BJ (cell line): ENCODE measurements around the gene ZDHHC13. TPM values are rescaled to one million over a fixed set of nuclear protein-coding genes. Genes with fewer than 3 reads are reported as not detected.

ENCODE experiments used
- CTCF ChIA-PET: fragments of 350-600 bp; formaldehyde crosslinking; extraction: SDS; loops from one replicate; lab custom pipeline; 2021; ENCODE audit warnings: antibody characterized with exemption, inconsistent platforms; lab: Yijun Ruan, JAX
- POLR2A ChIA-PET: fragments of 300-600 bp; sonication (Branson Sonifier 250); formaldehyde crosslinking; extraction: SDS; loops from one replicate; lab custom pipeline; 2021; ENCODE audit warnings: antibody characterized with exemption; lab: Charles Lee
- DNase-seq: peaks from one replicate; pipeline ENCODE4 v3.0.0-alpha.2; 2011; ENCODE audit warnings: low read depth
- H3K27me3 ChIP-seq: 2 replicates; pipeline ENCODE4 v1.6.0; 2011; ENCODE audit warnings: low read length; ENCODE audit not compliant: control insufficient read depth, insufficient read depth
- H3K36me3 ChIP-seq: 2 replicates; pipeline ENCODE4 v1.5.1; 2011; ENCODE audit warnings: low read length; ENCODE audit not compliant: control insufficient read depth, insufficient read depth
- H3K4me3 ChIP-seq: 2 replicates; pipeline ENCODE4 v1.5.1; 2011; ENCODE audit warnings: low read depth, mild to moderate bottlenecking, control low read depth, low read length
- polyA plus RNA-seq: library from polyadenylated mRNA; depleted of rRNA; stranded (reverse); fragments of >200 nt; gene quantifications from 2 replicates; pipeline ENCODE4 v1.2.3, GENCODE V29; 2011; rRNA removed
- TF ChIP-seq, protein P1 (sequence below): IDR thresholded peaks from 2 replicates; pipeline ENCODE4 v1.5.1; 2011; ENCODE audit warnings: low read depth, mild to moderate bottlenecking, control low read depth, inconsistent platforms, low read length, moderate library complexity; ENCODE audit not compliant: insufficient read depth

Gene ZDHHC13
- polyA plus RNA-seq, 1 experiment: 9.3 TPM

DNA sequence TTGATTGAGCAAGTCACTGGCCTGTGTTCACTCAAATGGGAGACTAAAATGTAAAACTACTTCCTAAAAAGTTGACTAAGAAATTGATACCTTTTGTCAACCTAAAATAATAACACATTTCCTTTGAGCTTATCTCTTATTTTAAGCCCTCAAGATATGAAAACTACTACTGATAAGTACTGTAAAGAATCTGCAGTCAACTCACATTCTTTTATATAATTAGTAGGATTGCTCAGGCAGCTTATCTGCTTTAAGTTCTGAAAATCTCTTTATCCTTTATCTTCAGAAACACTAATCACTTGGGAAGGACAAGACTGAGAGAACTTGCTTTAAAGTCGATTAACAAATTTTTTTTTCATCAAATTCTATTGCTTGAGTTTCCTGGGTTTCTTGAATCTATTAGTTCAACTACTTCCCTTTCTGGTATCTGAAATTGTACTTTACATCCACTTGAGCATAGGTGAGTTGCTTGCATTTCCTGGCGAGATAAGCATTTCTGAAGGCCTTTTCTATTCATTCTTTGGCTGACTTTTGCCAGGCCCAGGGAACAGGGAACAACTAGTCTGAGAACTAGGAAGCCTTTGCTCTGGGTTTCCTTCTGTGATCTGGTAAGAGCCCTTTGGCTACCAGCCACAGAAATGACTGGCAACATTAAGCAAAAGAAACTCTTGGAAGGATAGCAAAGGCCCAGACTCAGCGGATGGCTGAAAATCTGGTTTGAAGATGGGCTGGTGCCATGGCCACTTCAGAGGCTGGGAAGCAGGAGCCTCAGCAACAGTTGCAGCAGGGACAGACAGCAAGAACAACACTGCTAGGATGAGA is 104.1 kb downstream of the ZDHHC13 start:
- TF ChIP-seq, protein P1, sequence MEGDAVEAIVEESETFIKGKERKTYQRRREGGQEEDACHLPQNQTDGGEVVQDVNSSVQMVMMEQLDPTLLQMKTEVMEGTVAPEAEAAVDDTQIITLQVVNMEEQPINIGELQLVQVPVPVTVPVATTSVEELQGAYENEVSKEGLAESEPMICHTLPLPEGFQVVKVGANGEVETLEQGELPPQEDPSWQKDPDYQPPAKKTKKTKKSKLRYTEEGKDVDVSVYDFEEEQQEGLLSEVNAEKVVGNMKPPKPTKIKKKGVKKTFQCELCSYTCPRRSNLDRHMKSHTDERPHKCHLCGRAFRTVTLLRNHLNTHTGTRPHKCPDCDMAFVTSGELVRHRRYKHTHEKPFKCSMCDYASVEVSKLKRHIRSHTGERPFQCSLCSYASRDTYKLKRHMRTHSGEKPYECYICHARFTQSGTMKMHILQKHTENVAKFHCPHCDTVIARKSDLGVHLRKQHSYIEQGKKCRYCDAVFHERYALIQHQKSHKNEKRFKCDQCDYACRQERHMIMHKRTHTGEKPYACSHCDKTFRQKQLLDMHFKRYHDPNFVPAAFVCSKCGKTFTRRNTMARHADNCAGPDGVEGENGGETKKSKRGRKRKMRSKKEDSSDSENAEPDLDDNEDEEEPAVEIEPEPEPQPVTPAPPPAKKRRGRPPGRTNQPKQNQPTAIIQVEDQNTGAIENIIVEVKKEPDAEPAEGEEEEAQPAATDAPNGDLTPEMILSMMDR: no peak
- ChIA-PET CTCF (no interaction called here), POLR2A (no interaction called here)
- no peak for DNase-seq
- H3K36me3 ChIP-seq: no peaks in the 10 kb centered on the region
- H3K27me3 ChIP-seq: no peaks in the 10 kb centered on the region; the same call in 1 of the 2 replicates
- no peak overlapping the region for H3K4me3 ChIP-seq

DNA sequence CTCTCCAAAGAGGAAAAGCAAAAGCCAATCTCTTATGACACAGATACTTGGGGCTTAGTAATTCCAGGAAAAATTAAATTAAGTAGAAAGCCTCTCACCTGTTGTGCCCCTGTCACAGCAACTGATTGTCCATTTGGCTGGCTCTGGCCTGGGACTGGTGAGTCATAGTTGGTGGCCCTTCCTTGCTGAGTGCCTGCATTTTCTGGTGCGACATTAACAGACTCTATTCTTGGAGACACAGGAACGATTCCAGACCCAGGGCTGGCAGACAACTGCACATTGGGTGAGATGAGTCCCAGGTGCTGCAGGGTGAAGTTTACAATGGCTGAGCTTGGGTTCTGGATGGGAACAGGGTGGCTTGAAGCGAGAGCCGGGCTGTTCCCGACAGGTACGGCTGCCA is 108.2 kb downstream of the ZDHHC13 start:
- ChIA-PET POLR2A (no interaction called here), CTCF (interaction anchor here (0.7 kb wide), 1 partner anchor 34 kb away, joined by 3 read pairs; no protein-coding TSS in a partner anchor)
- no peak for DNase-seq
- TF ChIP-seq, protein P1: no peak
- no peaks in the 10 kb centered on the region for H3K36me3 ChIP-seq
- no peaks in the 10 kb centered on the region for H3K27me3 ChIP-seq
- no peak overlapping the region for H3K4me3 ChIP-seq

DNA sequence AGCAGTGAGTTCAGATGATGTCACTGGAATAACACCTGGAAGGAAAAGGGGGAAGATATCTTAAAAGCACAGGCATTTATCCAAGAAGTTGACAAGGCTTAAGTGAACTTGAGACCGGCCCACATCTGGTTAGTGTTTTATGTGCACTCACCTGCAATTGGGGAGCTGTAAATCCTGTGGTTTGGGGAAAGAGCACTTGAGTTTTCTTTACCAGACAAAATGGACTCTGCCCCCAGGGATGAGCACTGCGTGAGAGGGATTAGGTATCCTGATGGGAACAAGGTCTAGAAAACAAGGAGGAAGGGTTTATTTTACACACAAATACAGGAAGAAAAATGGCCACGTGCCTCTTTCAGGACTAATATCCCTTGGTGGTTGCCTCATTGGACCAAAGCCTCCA is 108.6 kb downstream of the ZDHHC13 start:
- CTCF ChIA-PET: interaction anchor here (0.7 kb wide), 1 partner anchor 34 kb away, joined by 3 read pairs; no protein-coding TSS in a partner anchor
- POLR2A ChIA-PET: no interaction called here
- Histone ChIP-seq H3K36me3 (no peaks in the 10 kb centered on the region), H3K27me3 (no peaks in the 10 kb centered on the region), H3K4me3 (no peak overlapping the region)
- TF ChIP-seq, protein P1: no peak
- no peak for DNase-seq

Other genes with a start within 250 kb of the ZDHHC13 start
- gene MRGPRX1, start 177.8 kb upstream of the ZDHHC13 start, polyA plus RNA-seq: not detected in 2 replicates
- not detected in 2 replicates for gene MRGPRX2, start 56.5 kb upstream of the ZDHHC13 start, polyA plus RNA-seq
- gene CSRP3, start 84.8 kb downstream of the ZDHHC13 start, polyA plus RNA-seq: not detected in 2 replicates
- gene E2F8, start 123.8 kb downstream of the ZDHHC13 start, polyA plus RNA-seq: 2.0 and 2.1 TPM in 2 replicates